ENCODE results near the gene RPP25L.

The RPP25L gene

GRCh38 chr9:34633166-34633565, 21.3 kb upstream of the RPP25L start:
- peaks cover 13% of the 10 kb centered on the region for H3K36me3 Mint-ChIP-seq (ENCODE audit: insufficient read depth)
- no peak overlapping the region for H3K27ac Mint-ChIP-seq
- DNase-seq (no peak), ATAC-seq (replicated peaks) (no peak)
- no peak overlapping the region for H3K4me3 Mint-ChIP-seq
- H3K4me1 Mint-ChIP-seq (ENCODE audit: low read depth in 2 of 2) = peaks cover 36 to 38% of the 10 kb centered on the region in 2 donors
- H3K27me3 Mint-ChIP-seq = peaks cover 25 to 28% of the 10 kb centered on the region in 2 donors
- H3K9me3 Mint-ChIP-seq = no peaks in the 10 kb centered on the region

GRCh38 chr9:34630402-34631154, 18.7 kb upstream of the RPP25L start:
- Mint-ChIP-seq H3K4me1 (ENCODE audit: low read depth in 2 of 2) (peaks cover 22 to 23% of the 10 kb centered on the region in 2 donors), H3K27me3 (peaks cover 51 to 54% of the 10 kb centered on the region in 2 donors), H3K27ac (no peak overlapping the region), H3K4me3 (peak overlapping the region; percentile 76 to 88), H3K9me3 (no peaks in the 10 kb centered on the region), H3K36me3 (ENCODE audit: insufficient read depth) (peaks cover 9% of the 10 kb centered on the region)
- ATAC-seq (replicated peaks) = no peak
- DNase-seq = no peak

GRCh38 chr9:34629491-34629808, 17.6 kb upstream of the RPP25L start:
- Mint-ChIP-seq H3K4me3 (peak overlapping the region; percentile 76 to 88), H3K27me3 (peaks cover 52 to 64% of the 10 kb centered on the region in 2 donors), H3K36me3 (ENCODE audit: insufficient read depth) (peaks cover 3% of the 10 kb centered on the region), H3K27ac (peak overlapping the region; percentile 20 to 27), H3K9me3 (no peaks in the 10 kb centered on the region), H3K4me1 (ENCODE audit: low read depth in 2 of 2) (peaks cover 18 to 20% of the 10 kb centered on the region in 2 donors)
- DNase-seq (no peak), ATAC-seq (replicated peaks) (no peak)

DNA sequence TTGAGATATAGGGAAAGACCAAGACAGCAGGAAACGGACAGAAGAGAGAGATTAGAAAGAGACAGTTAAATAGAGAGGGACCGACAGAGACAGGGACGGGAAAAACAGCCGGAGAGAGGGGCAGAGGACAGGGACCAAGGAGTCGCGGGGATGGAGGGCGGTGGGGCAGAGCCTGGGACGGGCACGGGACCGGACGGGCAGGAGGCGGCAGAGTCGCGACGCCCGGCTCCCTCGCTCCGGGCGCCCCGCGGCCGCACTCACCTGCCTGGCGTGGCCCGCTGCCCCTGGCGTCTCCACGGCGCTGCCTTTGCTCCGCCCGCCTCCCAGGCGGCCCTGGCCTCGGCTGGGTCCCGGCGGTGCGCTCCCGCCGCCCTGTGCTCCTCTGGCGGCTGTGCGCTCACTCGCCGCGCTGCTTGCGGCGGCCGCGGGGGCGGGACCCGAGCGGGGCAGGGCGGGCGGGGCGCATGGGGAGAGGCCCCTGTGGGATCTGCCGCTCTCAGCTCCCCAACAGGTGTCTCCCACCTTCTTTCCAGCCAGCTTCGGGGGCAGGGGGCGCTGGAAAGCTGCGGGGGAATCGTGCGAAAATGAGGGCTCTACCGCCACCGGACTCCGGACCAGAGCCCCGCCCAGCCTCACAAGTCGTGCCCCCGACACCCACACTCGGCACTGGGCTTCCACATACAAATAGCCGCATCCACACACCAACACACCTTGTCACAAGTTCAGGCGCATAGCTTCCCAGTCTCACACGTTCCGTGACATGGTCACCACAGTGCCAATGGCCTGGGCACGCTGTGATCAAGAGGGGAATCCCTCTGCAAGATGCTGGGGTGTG, 17.0 kb upstream of the RPP25L start, which contains the start of gene ARID3C:
TSS of gene ARID3C (minus strand) at position 411 of the 835 bp plus-strand sequence. CDS start 1,052 bp downstream, outside the sequence.
- Mint-ChIP-seq H3K27me3 (peaks cover 54 to 69% of the 10 kb centered on the region in 2 donors), H3K36me3 (ENCODE audit: insufficient read depth) (peaks cover 3% of the 10 kb centered on the region), H3K4me3 (peak within 1 kb of the TSS; percentile 76 to 88), H3K27ac (peak within 1 kb of the TSS; percentile 20 to 27), H3K9me3 (no peaks in the 10 kb centered on the region), H3K4me1 (ENCODE audit: low read depth in 2 of 2) (peaks cover 18 to 20% of the 10 kb centered on the region in 2 donors)
- DNase-seq (peak in 2 of 3 experiments; percentile 23 to 39), ATAC-seq (replicated peaks) (peak; percentile 87)

- Mint-ChIP-seq H3K4me1 (ENCODE audit: low read depth in 2 of 2) (peaks cover 16 to 25% of the 10 kb centered on the region in 2 donors), H3K9me3 (no peaks in the 10 kb centered on the region), H3K27me3 (peaks cover 62 to 78% of the 10 kb centered on the region in 2 donors), H3K27ac (peak overlapping the region in 1 of 2 donors; percentile 20), H3K36me3 (ENCODE audit: insufficient read depth) (peaks cover 8% of the 10 kb centered on the region), H3K4me3 (peak overlapping the region; percentile 68 to 78)
- DNase-seq (no peak), ATAC-seq (replicated peaks) (no peak)
Measured at GRCh38 chr9:34627716-34628655, 16.1 kb upstream of the RPP25L start.

GRCh38 chr9:34625186-34625486, 13.2 kb upstream of the RPP25L start:
- peaks cover 12% of the 10 kb centered on the region for H3K36me3 Mint-ChIP-seq (ENCODE audit: insufficient read depth)
- H3K4me1 Mint-ChIP-seq (ENCODE audit: low read depth in 2 of 2) = peaks cover 24 to 26% of the 10 kb centered on the region in 2 donors
- H3K4me3 Mint-ChIP-seq = no peak overlapping the region
- DNase-seq (no peak), ATAC-seq (replicated peaks) (no peak)
- H3K9me3 Mint-ChIP-seq = no peaks in the 10 kb centered on the region
- no peak overlapping the region for H3K27ac Mint-ChIP-seq
- H3K27me3 Mint-ChIP-seq = peaks cover 70 to 89% of the 10 kb centered on the region in 2 donors

- Mint-ChIP-seq H3K9me3 (no peaks in the 10 kb centered on the region), H3K4me1 (ENCODE audit: low read depth in 2 of 2) (peaks cover 28 to 29% of the 10 kb centered on the region in 2 donors), H3K36me3 (ENCODE audit: insufficient read depth) (peaks cover 15% of the 10 kb centered on the region), H3K27me3 (peaks cover 65 to 84% of the 10 kb centered on the region in 2 donors), H3K4me3 (no peak overlapping the region), H3K27ac (no peak overlapping the region)
- ATAC-seq (replicated peaks) (no peak), DNase-seq (no peak)
Measured at GRCh38 chr9:34624475-34625185, 12.7 kb upstream of the RPP25L start.

DNA sequence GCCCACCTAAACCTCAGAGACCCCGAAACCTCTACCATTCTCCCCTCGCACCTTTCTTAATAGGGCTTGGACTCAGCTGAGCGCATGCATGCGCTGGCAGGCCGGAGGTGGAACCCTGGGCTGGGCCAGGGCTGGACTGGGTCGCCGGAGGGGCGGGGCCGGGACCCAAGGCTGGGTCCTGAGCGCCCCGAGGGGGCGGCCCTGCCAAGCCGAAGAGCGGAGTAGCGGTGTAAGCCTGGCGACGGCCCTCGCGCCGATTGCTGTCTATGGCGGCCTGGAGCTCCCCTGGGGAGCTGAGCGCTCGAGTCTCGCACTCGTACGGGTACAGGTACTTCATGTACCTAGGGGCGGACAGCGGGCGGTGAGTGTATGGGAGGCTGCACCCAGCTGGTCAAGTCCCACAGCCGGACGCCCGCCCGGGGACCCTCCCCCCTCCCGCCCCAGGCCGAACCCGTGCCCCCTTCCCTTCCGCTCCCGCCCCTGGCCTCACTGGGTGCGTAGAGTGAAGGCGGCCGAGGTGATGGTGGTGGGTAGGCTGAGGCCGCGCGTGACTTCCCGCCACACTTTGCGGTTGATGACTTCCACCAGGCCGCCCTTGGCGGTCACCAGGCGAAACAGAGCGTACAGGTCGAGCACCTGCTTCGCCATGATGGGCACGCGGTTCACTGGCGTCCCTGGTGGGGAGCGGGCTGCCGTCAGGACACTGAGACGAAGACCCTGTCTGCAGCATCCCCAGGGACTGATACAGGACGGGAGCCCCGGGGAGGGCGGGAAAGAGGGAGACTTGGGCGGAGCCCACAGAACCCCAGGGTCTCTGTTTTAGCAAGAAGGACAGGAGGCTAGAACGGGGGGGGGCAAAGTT, 11.7 kb upstream of the RPP25L start:
- H3K27ac Mint-ChIP-seq = no peak overlapping the region
- peaks cover 56 to 74% of the 10 kb centered on the region in 2 donors for H3K27me3 Mint-ChIP-seq
- DNase-seq = no peak
- peaks cover 13% of the 10 kb centered on the region for H3K36me3 Mint-ChIP-seq (ENCODE audit: insufficient read depth)
- no peaks in the 10 kb centered on the region for H3K9me3 Mint-ChIP-seq
- no peak for ATAC-seq (replicated peaks)
- H3K4me3 Mint-ChIP-seq = no peak overlapping the region
- H3K4me1 Mint-ChIP-seq (ENCODE audit: low read depth in 2 of 2) = peaks cover 28 to 30% of the 10 kb centered on the region in 2 donors

- peaks cover 21% of the 10 kb centered on the region for H3K36me3 Mint-ChIP-seq (ENCODE audit: insufficient read depth)
- peak within 1 kb of the TSS; percentile 90 to 91 for H3K27ac Mint-ChIP-seq
- peaks cover 26 to 41% of the 10 kb centered on the region in 2 donors for H3K27me3 Mint-ChIP-seq
- H3K4me3 Mint-ChIP-seq = peak within 1 kb of the TSS; percentile 85 to 97
- no peaks in the 10 kb centered on the region for H3K9me3 Mint-ChIP-seq
- H3K4me1 Mint-ChIP-seq (ENCODE audit: low read depth in 2 of 2) = peaks cover 22 to 24% of the 10 kb centered on the region in 2 donors
- peak; percentile 86 to 91 (median 89) for DNase-seq
- peak; percentile 99 for ATAC-seq (replicated peaks)
Measured at GRCh38 chr9:34620061-34620994, 8.4 kb upstream of the RPP25L start, which contains the start of gene DCTN3. TSS of gene DCTN3 (minus strand) at chr9:34620495. CDS start at chr9:34620464, 31 bp downstream.

DNA sequence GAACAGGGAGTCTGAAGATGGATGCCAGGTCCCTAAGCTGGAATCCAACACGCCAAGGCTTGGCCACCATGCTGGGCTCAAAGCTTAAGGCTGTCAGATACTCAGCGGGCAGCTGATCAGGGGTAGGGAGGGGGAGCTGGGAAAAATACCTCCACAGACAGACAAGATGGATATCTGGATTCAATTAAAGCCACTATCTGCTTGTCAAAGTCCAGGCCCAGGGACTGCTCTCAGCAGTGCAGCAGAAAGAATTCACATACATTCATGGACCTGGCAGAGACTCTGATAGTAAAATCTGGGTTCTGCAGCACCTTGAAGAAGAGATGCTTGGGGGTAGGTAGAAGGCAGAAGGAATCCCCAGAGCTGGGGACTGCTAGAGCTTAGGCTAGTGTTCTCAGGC, 3.2 kb upstream of the RPP25L start:
- no peaks in the 10 kb centered on the region for H3K9me3 Mint-ChIP-seq
- H3K27ac Mint-ChIP-seq = peak overlapping the region in 1 of 2 donors; percentile 10
- no peak for ATAC-seq (replicated peaks)
- peaks cover 27 to 31% of the 10 kb centered on the region in 2 donors for H3K4me1 Mint-ChIP-seq (ENCODE audit: low read depth in 2 of 2)
- no peaks in the 10 kb centered on the region for H3K27me3 Mint-ChIP-seq
- H3K4me3 Mint-ChIP-seq = no peak overlapping the region
- H3K36me3 Mint-ChIP-seq (ENCODE audit: insufficient read depth) = peaks cover 41% of the 10 kb centered on the region
- no peak for DNase-seq

- DNase-seq (peak; percentile 61 to 67 (median 65)), ATAC-seq (replicated peaks) (peak; percentile 36)
- peak overlapping the region; percentile 95 to 98 for H3K27ac Mint-ChIP-seq
- H3K4me3 Mint-ChIP-seq = peak overlapping the region; percentile 77 to 81
- H3K27me3 Mint-ChIP-seq = no peaks in the 10 kb centered on the region
- no peaks in the 10 kb centered on the region for H3K9me3 Mint-ChIP-seq
- H3K4me1 Mint-ChIP-seq (ENCODE audit: low read depth in 2 of 2) = peaks cover 16 to 19% of the 10 kb centered on the region in 2 donors
- peaks cover 32% of the 10 kb centered on the region for H3K36me3 Mint-ChIP-seq (ENCODE audit: insufficient read depth)
Measured at GRCh38 chr9:34612788-34613390, 992 bp upstream of the RPP25L start.

Measured in effector memory CD8-positive, alpha-beta T cell (primary cell).